Measurements from ENCODE around the gene CDHR5. TPM values are rescaled to one million over a fixed set of nuclear protein-coding genes. Genes with fewer than 3 reads are reported as not detected.

Gene CDHR5
- total and polyA plus RNA-seq, 2 of the 4 experiments (the other 2 are of a cell fraction), result not detected

GRCh38 chr11:638631-639331, 14.0 kb upstream of the CDHR5 start:
- H4K20me1 ChIP-seq (ENCODE audit: insufficient read depth, low read length), result peaks cover 44% of the 10 kb centered on the region
- intact Hi-C loops (cut with micrococcal nuclease), result no loop called here
- H2BK20ac ChIP-seq (ENCODE audit: low read depth, low read length), result no peak overlapping the region
- H3K4ac ChIP-seq (ENCODE audit: low read depth, low read length), result no peak overlapping the region
- no peak overlapping the region for H2AFZ ChIP-seq (replicated peaks; ENCODE audit: low read length, poor library complexity)
- TF ChIP-seq CHD1 (IDR thresholded peaks at IDR 0.05; ENCODE audit: low read depth, low read length) (no peak), MAZ (IDR thresholded peaks at IDR 0.05; ENCODE audit: borderline replicate concordance, low read depth, low read length) (no peak), RFX5 (IDR thresholded peaks at IDR 0.05; ENCODE audit: low read depth, low read length) (no peak), RCOR1 (IDR thresholded peaks at IDR 0.05; ENCODE audit: insufficient replicate concordance, low read length) (no peak), CEBPB (IDR thresholded peaks at IDR 0.05; ENCODE audit: low read depth, low read length) (no peak), NFE2L2 (IDR thresholded peaks at IDR 0.05; ENCODE audit: low read depth, low read length) (no peak), POLR2A (IDR thresholded peaks at IDR 0.05; ENCODE audit: low read depth, low read length) (no peak), MXI1 (IDR thresholded peaks at IDR 0.05; ENCODE audit: borderline replicate concordance, low read depth, low read length) (no peak), BHLHE40 (IDR thresholded peaks at IDR 0.05; ENCODE audit: low read depth, low read length) (no peak), MAFK (IDR thresholded peaks at IDR 0.05; ENCODE audit: low read depth, low read length) (no peak), FOS (IDR thresholded peaks at IDR 0.05; ENCODE audit: low read depth, low read length) (no peak), SMC3 (IDR thresholded peaks at IDR 0.05; ENCODE audit: low read depth, low read length) (no peak), USF2 (IDR thresholded peaks at IDR 0.05; ENCODE audit: low read depth, low read length) (no peak), RAD21 (IDR thresholded peaks at IDR 0.05; ENCODE audit: low read length) (no peak)
- TF ChIP-seq, protein P1, sequence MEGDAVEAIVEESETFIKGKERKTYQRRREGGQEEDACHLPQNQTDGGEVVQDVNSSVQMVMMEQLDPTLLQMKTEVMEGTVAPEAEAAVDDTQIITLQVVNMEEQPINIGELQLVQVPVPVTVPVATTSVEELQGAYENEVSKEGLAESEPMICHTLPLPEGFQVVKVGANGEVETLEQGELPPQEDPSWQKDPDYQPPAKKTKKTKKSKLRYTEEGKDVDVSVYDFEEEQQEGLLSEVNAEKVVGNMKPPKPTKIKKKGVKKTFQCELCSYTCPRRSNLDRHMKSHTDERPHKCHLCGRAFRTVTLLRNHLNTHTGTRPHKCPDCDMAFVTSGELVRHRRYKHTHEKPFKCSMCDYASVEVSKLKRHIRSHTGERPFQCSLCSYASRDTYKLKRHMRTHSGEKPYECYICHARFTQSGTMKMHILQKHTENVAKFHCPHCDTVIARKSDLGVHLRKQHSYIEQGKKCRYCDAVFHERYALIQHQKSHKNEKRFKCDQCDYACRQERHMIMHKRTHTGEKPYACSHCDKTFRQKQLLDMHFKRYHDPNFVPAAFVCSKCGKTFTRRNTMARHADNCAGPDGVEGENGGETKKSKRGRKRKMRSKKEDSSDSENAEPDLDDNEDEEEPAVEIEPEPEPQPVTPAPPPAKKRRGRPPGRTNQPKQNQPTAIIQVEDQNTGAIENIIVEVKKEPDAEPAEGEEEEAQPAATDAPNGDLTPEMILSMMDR (conservative IDR thresholded peaks at IDR 0.05; ENCODE audit: low read depth, low read length), result no peak
- H3K9me1 ChIP-seq (ENCODE audit: insufficient read depth, low read length), result no peaks in the 10 kb centered on the region
- H3K27me3 ChIP-seq (ENCODE audit: control insufficient read depth, insufficient read depth, low read length), result peaks cover 16% of the 10 kb centered on the region; the same call in 1 of the 2 replicates
- no peak overlapping the region for H2AK9ac ChIP-seq (replicated peaks; ENCODE audit: low read depth, low read length, poor library complexity)
- no peak overlapping the region for H3K23ac ChIP-seq (ENCODE audit: low read depth, low read length)
- no peaks in the 10 kb centered on the region for H3K79me1 ChIP-seq (ENCODE audit: low read depth in 1 of 2, low read length in 2 of 2)
- H4K8ac ChIP-seq (ENCODE audit: low read depth in 2 of 2, low read length in 2 of 2), result no peak overlapping the region
- no TSS peak for BruUV-seq (replicated peaks)
- dilution Hi-C loops (cut with HindIII; ENCODE audit: low sequenced_read_pairs, unreplicated experiment), result no loop called here
- in situ Hi-C loops (cut with MboI; ENCODE audit: low sequenced_read_pairs), result no loop called here
- H3K14ac ChIP-seq (replicated peaks; ENCODE audit: low read depth, low read length), result no peak overlapping the region
- no peak overlapping the region for H2BK15ac ChIP-seq (ENCODE audit: low read depth, low read length)
- POLR2A ChIA-PET (ENCODE audit: unreplicated experiment), result interaction anchor here (0.6 kb wide), 1 partner anchor 31 kb away, joined by 9 read pairs; no protein-coding TSS in a partner anchor
- no peak overlapping the region for H2BK120ac ChIP-seq (ENCODE audit: low read depth, low read length)
- H2BK5ac ChIP-seq (ENCODE audit: low read depth, low read length, poor library complexity, severe bottlenecking), result no peak overlapping the region
- H3K4me2 ChIP-seq (ENCODE audit: low read depth, low read length), result no peak overlapping the region
- H3K56ac ChIP-seq (ENCODE audit: extremely low read depth, insufficient read depth, low read length), result no peak overlapping the region
- H3K18ac ChIP-seq (ENCODE audit: low read depth, low read length), result no peak overlapping the region
- H4K5ac ChIP-seq (ENCODE audit: low read depth, low read length), result no peak overlapping the region
- no peak overlapping the region for H3K27ac ChIP-seq (ENCODE audit: insufficient read depth, low read length)
- no peak for ATAC-seq (ENCODE audit: low read depth)
- H3K36me3 ChIP-seq (ENCODE audit: control insufficient read depth, insufficient read depth, low read length), result peaks cover 16% of the 10 kb centered on the region; the same call in 1 of the 2 replicates
- no peak overlapping the region for H3K9ac ChIP-seq (ENCODE audit: low read depth, low read length)
- WGBS, 2 experiments (ENCODE audit: extremely low coverage in 2 of 2, insufficient read length in 1 of 2), result 67% methylated on average over 10 of the region's 28 CpGs; no CpG with 5 or more reads in 1 of the 2 experiments
- CTCF ChIA-PET, result no interaction called here
- H3K4me1 ChIP-seq (ENCODE audit: control insufficient read depth, insufficient read depth, low read length), result peaks cover 10% of the 10 kb centered on the region; the same call in 1 of the 2 replicates
- DNase-seq, result no peak
- H4K91ac ChIP-seq (ENCODE audit: insufficient read depth, low read depth, low read length), result no peak overlapping the region
- H3K4me3 ChIP-seq (ENCODE audit: insufficient read depth, low read depth, low read length), result no peak overlapping the region
- no peaks in the 10 kb centered on the region for H3K9me3 ChIP-seq (ENCODE audit: control insufficient read depth, insufficient read depth, low read length)
- H2AK5ac ChIP-seq (ENCODE audit: low read depth, low read length), result no peak overlapping the region

All from IMR-90 (cell line).